GM18951 (cell line): ENCODE data around the gene CREBBP.
"Not testable (repeated sequence)": the region's sequence is repeated elsewhere in the genome, so short reads cannot be mapped to it uniquely, and the experiment has no call there.

Source experiments
- POLR2A ChIP-seq: IDR thresholded peaks from 4 replicates; pipeline ENCODE4 v1.6.1; 2011; ENCODE audit warnings: mild to moderate bottlenecking; ENCODE audit not compliant: insufficient read length, insufficient read depth; ENCODE audit errors: extremely low read depth
- in situ Hi-C: fragments of 300-500 bp; cut with MboI; formaldehyde crosslinking; loops from one replicate; pipeline ENCODE4 v1.12.0; 2022; ENCODE audit warnings: low sequenced_read_pairs, mixed read lengths, inconsistent platforms; ENCODE audit not compliant: unreplicated experiment

Gene CREBBP

GRCh38 chr16:3728424-3729160, 151.9 kb downstream of the CREBBP start:
- TF ChIP-seq POLR2A: no peak
- in situ Hi-C loops: no loop called here

GRCh38 chr16:3727806-3728381, 152.6 kb downstream of the CREBBP start:
- no peak for TF ChIP-seq POLR2A
- in situ Hi-C loops: no loop called here

GRCh38 chr16:3726021-3726687, 154.4 kb downstream of the CREBBP start:
- no peak for TF ChIP-seq POLR2A

GRCh38 chr16:3725276-3725675, 155.2 kb downstream of the CREBBP start:
- no peak for TF ChIP-seq POLR2A

More at GRCh38 chr16:3726021-3726687, 154.4 kb downstream of the CREBBP start:
- in situ Hi-C loops: no loop called here

GRCh38 chr16:3722508-3722907, 158.0 kb downstream of the CREBBP start:
- no peak for TF ChIP-seq POLR2A
- in situ Hi-C loops: no loop called here

More at GRCh38 chr16:3725276-3725675, 155.2 kb downstream of the CREBBP start:
- in situ Hi-C loops: no loop called here

- in situ Hi-C loops: no loop called here
- no peak for TF ChIP-seq POLR2A
Observed at GRCh38 chr16:3720418-3720817, 160.1 kb downstream of the CREBBP start.

GRCh38 chr16:3718628-3719027, 161.9 kb downstream of the CREBBP start:
- no peak for TF ChIP-seq POLR2A
- in situ Hi-C loops: no loop called here

GRCh38 chr16:3718019-3718391, 162.5 kb downstream of the CREBBP start:
- in situ Hi-C loops: no loop called here
- TF ChIP-seq POLR2A: no peak

GRCh38 chr16:3717235-3718018, 163.1 kb downstream of the CREBBP start, which contains the start of gene TRAP1:
TRAP1 (minus strand) TSS chr16:3717524; CDS start chr16:3717508, 16 bp downstream.
- TF ChIP-seq POLR2A: peak; percentile 95

GRCh38 chr16:3716831-3717234, 163.7 kb downstream of the CREBBP start:
- TF ChIP-seq POLR2A: no peak
- in situ Hi-C loops: no loop called here

More at GRCh38 chr16:3717235-3718018, 163.1 kb downstream of the CREBBP start, which contains the start of gene TRAP1:
- in situ Hi-C loops: no loop called here

GRCh38 chr16:3715430-3715829, 165.1 kb downstream of the CREBBP start:
- TF ChIP-seq POLR2A: no peak
- in situ Hi-C loops: no loop called here

GRCh38 chr16:3714378-3714777, 166.1 kb downstream of the CREBBP start:
- in situ Hi-C loops: not testable (repeated sequence)
